ENCODE measurements around the gene FGFR4. TPM values are rescaled to one million over a fixed set of nuclear protein-coding genes. Genes with fewer than 3 reads are reported as not detected.

FGFR4 gene
- total RNA-seq, 1 experiment from 2014 or later: 291 TPM

DNA sequence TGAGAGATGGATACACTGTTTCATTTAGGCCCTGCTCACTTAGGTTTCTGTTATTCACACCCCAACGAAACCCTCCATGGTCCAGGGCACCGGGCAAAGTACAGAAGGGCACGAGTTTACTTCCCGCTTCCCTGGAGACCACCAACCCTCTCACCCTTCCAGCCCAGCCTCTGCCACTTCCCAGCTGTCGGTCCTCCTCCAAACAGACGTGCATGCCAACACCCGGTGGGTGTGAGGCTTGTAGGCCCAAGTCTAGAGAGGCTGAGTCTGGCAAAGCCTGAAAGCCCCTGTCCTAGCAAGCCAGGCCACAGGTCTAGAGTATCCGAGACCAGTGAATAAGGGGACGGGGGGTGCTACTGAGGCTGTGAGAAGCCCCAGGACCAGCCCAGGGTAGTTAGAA, 7.1 kb upstream of the FGFR4 start:
- intact Hi-C loops (cut with micrococcal nuclease; ENCODE audit: unreplicated experiment): no loop called here
- TF ChIP-seq, protein P1, sequence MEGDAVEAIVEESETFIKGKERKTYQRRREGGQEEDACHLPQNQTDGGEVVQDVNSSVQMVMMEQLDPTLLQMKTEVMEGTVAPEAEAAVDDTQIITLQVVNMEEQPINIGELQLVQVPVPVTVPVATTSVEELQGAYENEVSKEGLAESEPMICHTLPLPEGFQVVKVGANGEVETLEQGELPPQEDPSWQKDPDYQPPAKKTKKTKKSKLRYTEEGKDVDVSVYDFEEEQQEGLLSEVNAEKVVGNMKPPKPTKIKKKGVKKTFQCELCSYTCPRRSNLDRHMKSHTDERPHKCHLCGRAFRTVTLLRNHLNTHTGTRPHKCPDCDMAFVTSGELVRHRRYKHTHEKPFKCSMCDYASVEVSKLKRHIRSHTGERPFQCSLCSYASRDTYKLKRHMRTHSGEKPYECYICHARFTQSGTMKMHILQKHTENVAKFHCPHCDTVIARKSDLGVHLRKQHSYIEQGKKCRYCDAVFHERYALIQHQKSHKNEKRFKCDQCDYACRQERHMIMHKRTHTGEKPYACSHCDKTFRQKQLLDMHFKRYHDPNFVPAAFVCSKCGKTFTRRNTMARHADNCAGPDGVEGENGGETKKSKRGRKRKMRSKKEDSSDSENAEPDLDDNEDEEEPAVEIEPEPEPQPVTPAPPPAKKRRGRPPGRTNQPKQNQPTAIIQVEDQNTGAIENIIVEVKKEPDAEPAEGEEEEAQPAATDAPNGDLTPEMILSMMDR (IDR thresholded peaks at IDR 0.05; ENCODE audit: unreplicated experiment): no peak
- Mint-ChIP-seq H3K4me1 (ENCODE audit: low read depth, unreplicated experiment) (no peaks in the 10 kb centered on the region), H3K27me3 (ENCODE audit: unreplicated experiment) (no peaks in the 10 kb centered on the region), H3K36me3 (ENCODE audit: insufficient read depth, unreplicated experiment) (peaks cover 14% of the 10 kb centered on the region), H3K27ac (ENCODE audit: unreplicated experiment) (no peak overlapping the region), H3K4me3 (ENCODE audit: low read depth, unreplicated experiment) (no peak overlapping the region), H3K9me3 (ENCODE audit: low read depth, unreplicated experiment) (no peaks in the 10 kb centered on the region)
- DNase-seq: no peak
- CTCF ChIA-PET: interaction anchor here (1.2 kb wide), 1 partner anchor 32 kb away, joined by 6 read pairs; no protein-coding TSS in a partner anchor
- BruUV-seq (replicated peaks): no TSS peak

DNA sequence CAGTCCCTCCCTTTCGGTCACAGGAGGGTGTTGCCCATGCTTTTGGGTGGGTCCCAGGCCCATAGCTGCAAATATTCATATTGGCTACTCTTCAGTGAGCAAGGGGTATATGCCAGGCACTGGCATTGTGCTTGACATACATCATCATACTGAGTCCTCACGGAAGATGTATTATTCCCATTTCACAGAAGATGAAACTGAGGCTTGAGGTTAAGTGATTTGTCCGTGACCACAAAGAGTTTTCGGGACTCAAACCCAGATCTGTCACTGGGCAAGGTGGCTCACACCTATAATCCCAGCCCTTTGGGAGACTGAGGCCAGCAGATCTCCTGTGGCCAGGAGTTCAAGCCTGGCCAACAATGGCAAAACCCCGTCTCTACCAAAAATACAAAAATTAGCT, 6.5 kb upstream of the FGFR4 start:
- no peak for DNase-seq
- CTCF ChIA-PET: no interaction called here
- TF ChIP-seq, protein P1 (IDR thresholded peaks at IDR 0.05; ENCODE audit: unreplicated experiment): no peak
- Mint-ChIP-seq H3K36me3 (ENCODE audit: insufficient read depth, unreplicated experiment) (peaks cover 14% of the 10 kb centered on the region), H3K4me1 (ENCODE audit: low read depth, unreplicated experiment) (no peaks in the 10 kb centered on the region), H3K27me3 (ENCODE audit: unreplicated experiment) (no peaks in the 10 kb centered on the region), H3K4me3 (ENCODE audit: low read depth, unreplicated experiment) (no peak overlapping the region), H3K9me3 (ENCODE audit: low read depth, unreplicated experiment) (no peaks in the 10 kb centered on the region), H3K27ac (ENCODE audit: unreplicated experiment) (no peak overlapping the region)
- BruUV-seq (replicated peaks): no TSS peak
- intact Hi-C loops (cut with micrococcal nuclease; ENCODE audit: unreplicated experiment): no loop called here

DNA sequence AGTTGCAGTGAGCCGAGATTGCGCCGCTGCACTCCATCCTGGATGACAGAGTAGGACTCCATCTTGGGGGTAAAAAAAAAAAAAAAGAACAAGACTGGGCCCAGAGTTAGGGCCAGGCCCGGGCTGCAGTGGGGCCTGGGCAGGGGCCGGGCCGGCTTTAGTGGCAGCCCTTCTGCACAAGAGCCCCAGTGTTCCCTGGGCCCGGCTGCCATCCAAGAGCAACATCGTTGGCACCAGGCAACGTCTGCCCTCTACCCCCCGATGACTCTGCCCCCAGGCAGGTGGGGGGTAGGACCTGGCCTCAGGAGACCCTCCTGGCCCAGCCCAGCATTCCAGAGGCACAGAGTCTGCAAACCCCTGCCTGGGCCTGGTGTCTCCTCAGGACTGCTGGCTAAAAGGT, 4.9 kb upstream of the FGFR4 start:
- no peak overlapping the region for H3K27ac Mint-ChIP-seq (ENCODE audit: unreplicated experiment)
- no peak for DNase-seq
- no peak overlapping the region for H3K4me3 Mint-ChIP-seq (ENCODE audit: low read depth, unreplicated experiment)
- H3K9me3 Mint-ChIP-seq (ENCODE audit: low read depth, unreplicated experiment): no peaks in the 10 kb centered on the region
- CTCF ChIA-PET: interaction anchor here (1.0 to 1.2 kb wide), 2 partner anchors 10 to 30 kb away, joined by 3 to 5 read pairs; no protein-coding TSS in a partner anchor
- peaks cover 20% of the 10 kb centered on the region for H3K36me3 Mint-ChIP-seq (ENCODE audit: insufficient read depth, unreplicated experiment)
- intact Hi-C loops (cut with micrococcal nuclease; ENCODE audit: unreplicated experiment): no loop called here
- H3K27me3 Mint-ChIP-seq (ENCODE audit: unreplicated experiment): no peaks in the 10 kb centered on the region
- BruUV-seq (replicated peaks): no TSS peak
- TF ChIP-seq, protein P1 (IDR thresholded peaks at IDR 0.05; ENCODE audit: unreplicated experiment): no peak
- peaks cover 11% of the 10 kb centered on the region for H3K4me1 Mint-ChIP-seq (ENCODE audit: low read depth, unreplicated experiment)

DNA sequence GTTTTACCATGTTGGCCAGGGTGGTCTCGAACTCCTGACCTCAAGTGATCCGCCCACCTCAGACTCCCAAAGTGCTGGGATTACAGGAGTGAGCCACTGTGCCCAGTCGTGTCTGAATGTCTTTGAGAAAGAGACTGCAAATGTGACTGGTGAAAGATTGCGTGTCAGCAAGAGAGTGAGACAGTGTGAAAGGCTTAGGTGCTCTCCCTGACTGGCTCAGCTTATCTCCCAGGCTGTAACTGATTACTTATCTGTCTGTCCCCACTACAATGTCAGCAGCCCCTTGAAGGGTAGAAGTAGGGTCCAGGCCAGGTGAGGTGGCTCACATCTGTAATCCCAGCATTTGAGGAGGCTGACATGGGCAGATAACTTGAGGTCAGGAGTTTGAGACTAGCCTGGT, 3.4 kb upstream of the FGFR4 start:
- no peaks in the 10 kb centered on the region for H3K9me3 Mint-ChIP-seq (ENCODE audit: low read depth, unreplicated experiment)
- H3K36me3 Mint-ChIP-seq (ENCODE audit: insufficient read depth, unreplicated experiment): peaks cover 26% of the 10 kb centered on the region
- TF ChIP-seq, protein P1 (IDR thresholded peaks at IDR 0.05; ENCODE audit: unreplicated experiment): no peak
- no peak for DNase-seq
- no peak overlapping the region for H3K27ac Mint-ChIP-seq (ENCODE audit: unreplicated experiment)
- no peak overlapping the region for H3K4me3 Mint-ChIP-seq (ENCODE audit: low read depth, unreplicated experiment)
- no TSS peak for BruUV-seq (replicated peaks)
- intact Hi-C loops (cut with micrococcal nuclease; ENCODE audit: unreplicated experiment): no loop called here
- no peaks in the 10 kb centered on the region for H3K27me3 Mint-ChIP-seq (ENCODE audit: unreplicated experiment)
- peaks cover 22% of the 10 kb centered on the region for H3K4me1 Mint-ChIP-seq (ENCODE audit: low read depth, unreplicated experiment)
- CTCF ChIA-PET: interaction anchor here (0.6 kb wide), 1 partner anchor 52 kb away, joined by 5 read pairs; no protein-coding TSS in a partner anchor

Data from Calu3 (cell line).